HepG2 (cell line): Measurements from ENCODE around the gene GRM4. TPM values are rescaled to one million over a fixed set of nuclear protein-coding genes. Genes with fewer than 3 reads are reported as not detected.

Source experiments
- ATAC-seq: fragments of 200-7000 bp; cut with Tn5 transposase; 3 replicates; pipeline ENCODE4 v1.9.1; 2020; ENCODE audit warnings: mild to moderate bottlenecking, moderate library complexity
- BruUV-seq: library from RNA; stranded (reverse); fragments of 400-500 nt; replicated peaks from 2 replicates; lab custom pipeline; 2021; lab: Mats Ljungman, UMichigan
- CTCF ChIA-PET: fragments of 300-600 bp; formaldehyde crosslinking; extraction: SDS; loops from one replicate; lab custom pipeline; 2021; ENCODE audit warnings: low total read pairs, inconsistent platforms, low intra/inter-chr PET ratio; lab: Yijun Ruan, JAX
- POLR2A ChIA-PET: fragments of 350-600 bp; sonication (Branson Sonifier 250); formaldehyde crosslinking; loops from one replicate; lab custom pipeline; 2020; ENCODE audit warnings: antibody characterized with exemption, inconsistent platforms; lab: Yijun Ruan, JAX
- DNase-seq: peaks from one replicate; pipeline ENCODE4 v3.0.0-alpha.2; 2015; ENCODE audit warnings: low spot score
- FAIRE-seq: peaks from 3 replicates; lab custom pipeline; 2011; peaks lifted over from hg19 to GRCh38; lab: Jason Lieb, UNC
- H2AFZ ChIP-seq: one replicate; pipeline ENCODE4 v1.6.1; 2011; ENCODE audit warnings: low read length, inconsistent platforms
- H3K27ac ChIP-seq: fragments of 300-600 bp; 3 replicates; pipeline ENCODE4 v1.8.0; 2011; ENCODE audit warnings: mixed run types, mild to moderate bottlenecking, mixed read lengths, low read length, inconsistent platforms; ENCODE audit not compliant: insufficient read depth; ENCODE audit errors: extremely low read length
- H3K27me3 ChIP-seq, 2 experiments: fragments of 200-600 bp in 1 of 2; 2 replicates in 1 of 2; 3 replicates in 1 of 2; pipeline versions ENCODE4 v1.6.0 to v1.8.0; 2011; ENCODE audit warnings: low read length in 2 of 2, mild to moderate bottlenecking in 2 of 2, moderate library complexity in 2 of 2, inconsistent platforms in 1 of 2; ENCODE audit not compliant: insufficient read depth in 2 of 2, control insufficient read depth in 1 of 2
- H3K36me3 ChIP-seq, 2 experiments: fragments of 200-600 bp in 1 of 2; replicated peaks in 1 of 2; 2 replicates in 1 of 2; 3 replicates in 1 of 2; pipeline versions ENCODE4 v1.5.1 to v1.8.0; 2011; ENCODE audit warnings: low read length in 2 of 2, inconsistent platforms in 1 of 2; ENCODE audit not compliant: insufficient read depth in 2 of 2, control insufficient read depth in 1 of 2
- H3K4me1 ChIP-seq: 2 replicates; pipeline ENCODE4 v1.5.1; 2012; ENCODE audit warnings: low read length, inconsistent platforms; ENCODE audit not compliant: insufficient read depth
- H3K4me2 ChIP-seq: 2 replicates; pipeline ENCODE4 v1.6.0; 2011; ENCODE audit warnings: low read depth, low read length, inconsistent platforms
- H3K4me3 ChIP-seq, 3 experiments: fragments of 200-600 bp in 1 of 3; sonication (generic), shearing (Covaris generic) in 1 of 3; replicated peaks in 1 of 3; 2 replicates each; pipeline ENCODE4 v1.5.1; 2011 to 2016; ENCODE audit warnings: low read length in 3 of 3, inconsistent platforms in 2 of 3, low read depth in 2 of 3, mild to moderate bottlenecking in 2 of 3, control low read depth in 1 of 3, mixed read lengths in 1 of 3; ENCODE audit not compliant: insufficient read depth in 1 of 3
- H3K79me2 ChIP-seq: one replicate; pipeline ENCODE4 v1.6.1; 2011; ENCODE audit warnings: low read length, inconsistent platforms; ENCODE audit not compliant: insufficient read depth
- H3K9ac ChIP-seq: 2 replicates; pipeline ENCODE4 v1.6.0; 2011; ENCODE audit warnings: mild to moderate bottlenecking, low read depth, low read length, inconsistent platforms; ENCODE audit not compliant: insufficient read depth
- H3K9me3 ChIP-seq: 2 replicates; pipeline ENCODE4 v1.5.1; 2012; ENCODE audit warnings: mild to moderate bottlenecking, low read length
- H4K20me1 ChIP-seq: 2 replicates; pipeline ENCODE4 v1.6.0; 2011; ENCODE audit warnings: inconsistent platforms, mild to moderate bottlenecking, low read length, moderate library complexity; ENCODE audit not compliant: insufficient read depth
- KIAA2018 ChIP-seq: sonication (generic); formaldehyde crosslinking; IDR thresholded peaks from 2 replicates; pipeline ENCODE4 v1.5.0; 2020; ENCODE audit warnings: mild to moderate bottlenecking, missing genetic modification reagents, borderline replicate concordance
- SMAD9 ChIP-seq: sonication (generic); formaldehyde crosslinking; IDR thresholded peaks from 2 replicates; pipeline ENCODE4 v1.5.1; 2020; ENCODE audit warnings: mild to moderate bottlenecking, missing genetic modification reagents
- TAF1 ChIP-seq: sonication (generic); formaldehyde crosslinking; IDR thresholded peaks from 2 replicates; pipeline ENCODE4 v1.4.0; 2020; ENCODE audit warnings: missing genetic modification reagents
- ZFP36L1 ChIP-seq: sonication (generic); formaldehyde crosslinking; IDR thresholded peaks from 2 replicates; pipeline ENCODE4 v1.8.0; 2022; ENCODE audit warnings: mild to moderate bottlenecking, missing genetic modification reagents, moderate library complexity
- ZHX2 ChIP-seq, 2 experiments: sonication (generic) in 1 of 2; formaldehyde crosslinking in 1 of 2; IDR thresholded peaks; 2 replicates each; pipeline versions ENCODE4 v1.6.1 to v1.9.0; 2014 to 2022; ENCODE audit warnings: antibody characterized with exemption in 1 of 2, borderline replicate concordance in 1 of 2, inconsistent platforms in 1 of 2, low read depth in 1 of 2, missing genetic modification reagents in 1 of 2
- ZNF850 ChIP-seq: sonication (generic); formaldehyde crosslinking; conservative IDR thresholded peaks from 2 replicates; pipeline ENCODE4 v1.9.0; 2021; ENCODE audit warnings: mild to moderate bottlenecking, missing genetic modification reagents
- ZSCAN9 ChIP-seq: IDR thresholded peaks from 2 replicates; pipeline ENCODE4 v1.6.1; 2016; ENCODE audit warnings: borderline replicate concordance
- whole genome bisulfite sequencing: methylation state at CpG from one replicate; pipeline ENCODE4 v1.1.6; 2017; ENCODE audit warnings: low lambda C conversion rate; 5-methylcytosine and 5-hydroxymethylcytosine counted together
- in situ Hi-C: cut with HindIII; loops from 2 replicates; pipeline ENCODE4 v1.10.0; 2017; ENCODE audit warnings: low pct_unique_long_range_greater_than_20kb; ENCODE audit not compliant: extremely low pct_ligation_motif_present
- intact Hi-C: fragments of 100-400 bp; cut with micrococcal nuclease; formaldehyde crosslinking; loops from one replicate; pipeline ENCODE4 v1.10.0; 2022; ENCODE audit not compliant: unreplicated experiment
- polyA plus RNA-seq, 8 experiments: library from polyadenylated mRNA; depleted of rRNA in 3 of 8; stranded (reverse) in 7 of 8; unstranded in 1 of 8; fragments of >200 nt; fragmentation: Illumina TruSeq in 4 of 8; extraction: Trizol in 4 of 8; gene quantifications; 2 replicates each; pipeline versions ENCODE4 v1.2.1 to v1.2.3, GENCODE V29; 2011 to 2016; ENCODE audit warnings: low read depth in 4 of 8, missing spikeins in 1 of 8, mixed read lengths in 1 of 8; ENCODE audit not compliant: insufficient read depth in 1 of 8
- total RNA-seq, 5 experiments: library from RNA; depleted of rRNA; stranded (reverse); fragments of >200 nt; fragmentation: Illumina TruSeq; extraction: Trizol; gene quantifications; 2 replicates each; pipeline ENCODE4 v1.2.3, GENCODE V29; 2016; ENCODE audit warnings: low read depth in 1 of 5

The GRM4 gene
- total and polyA plus RNA-seq, 2 of the 13 experiments (the other 11 are each of a cell fraction or from before 2014, with no cell fraction given) = not detected

- Histone ChIP-seq H3K36me3 (no peaks in the 10 kb centered on the region), H3K27ac (no peak overlapping the region), H3K9me3 (no peaks in the 10 kb centered on the region), H3K79me2 (no peaks in the 10 kb centered on the region), H3K27me3 (peaks cover 2 to 11% of the 10 kb centered on the region in 2 experiments; a peak in 3 of 5 replicates), H3K9ac (no peak overlapping the region), H3K4me3 (no peak overlapping the region), H4K20me1 (no peaks in the 10 kb centered on the region; the same call in 1 of the 2 replicates), H2AFZ (no peak overlapping the region), H3K4me1 (no peaks in the 10 kb centered on the region), H3K4me2 (no peak overlapping the region)
- ChIA-PET CTCF (no interaction called here), POLR2A (no interaction called here)
- FAIRE-seq (no peak), DNase-seq (no peak), ATAC-seq (no peak)
- in situ Hi-C loops (no loop called here), intact Hi-C loops (no loop called here)
- 50% methylated on average over 11 of the region's 11 CpGs for WGBS
- BruUV-seq = no TSS peak
- TF ChIP-seq ZNF850 (CRISPR knock-in tag) (no peak), KIAA2018 (CRISPR knock-in tag) (no peak), SMAD9 (CRISPR knock-in tag) (no peak), ZHX2 (IDR thresholded peaks at IDR 0.05; ENCODE audit: low read depth) (no peak), ZHX2 (CRISPR knock-in tag; IDR thresholded peaks at IDR 0.05; ENCODE audit: borderline replicate concordance) (no peak), ZFP36L1 (no peak), TAF1 (CRISPR knock-in tag) (no peak), ZSCAN9 (CRISPR knock-in tag) (no peak)
Measured at GRCh38 chr6:34115915-34116314, 30.0 kb downstream of the GRM4 start.
